Chondrocyte (in vitro differentiated cells): ENCODE results near the gene DDX25. TPM values are rescaled to one million over a fixed set of nuclear protein-coding genes. Genes with fewer than 3 reads are reported as not detected.
A peak's percentile ranks its signal among the peaks of the same experiment; 100 is the strongest.

ENCODE experiments used
- DNase-seq: peaks from one replicate; pipeline ENCODE4 v3.0.0; 2021; ENCODE audit warnings: mixed read lengths, low spot score
- H3K27ac Mint-ChIP-seq: one replicate; pipeline ENCODE4 v1.8.0; 2021; ENCODE audit warnings: mild to moderate bottlenecking, moderate library complexity, mixed read lengths; ENCODE audit not compliant: unreplicated experiment
- H3K27me3 Mint-ChIP-seq: 2 replicates; pipeline ENCODE4 v1.8.0; 2021; ENCODE audit warnings: low read depth, mixed read lengths
- H3K36me3 Mint-ChIP-seq: 2 replicates; pipeline ENCODE4 v1.8.0; 2021; ENCODE audit warnings: low read depth, mixed read lengths
- H3K4me1 Mint-ChIP-seq: 2 replicates; pipeline ENCODE4 v1.8.0; 2021; ENCODE audit warnings: low read depth, mild to moderate bottlenecking, mixed read lengths
- H3K4me3 Mint-ChIP-seq: one replicate; pipeline ENCODE4 v1.8.0; 2021; ENCODE audit warnings: mild to moderate bottlenecking, moderate library complexity, mixed read lengths; ENCODE audit not compliant: unreplicated experiment
- H3K9me3 Mint-ChIP-seq: 2 replicates; pipeline ENCODE4 v1.8.0; 2021; ENCODE audit warnings: low read depth, mixed read lengths
- CTCF ChIP-seq: fragments of 200-600 bp; sonication (generic); IDR thresholded peaks from 2 replicates; pipeline ENCODE4 v1.5.0; 2021; ENCODE audit warnings: antibody characterized with exemption, mild to moderate bottlenecking, moderate library complexity
- total RNA-seq: library from RNA; stranded (reverse); gene quantifications from 3 replicates; pipeline ENCODE4 v1.2.1, GENCODE V29; 2021

DDX25 gene
- total RNA-seq, 1 donor from 2014 or later, result not detected

GRCh38 chr11:125872138-125872491 is 32.2 kb upstream of the DDX25 start:
- no peaks in the 10 kb centered on the region for H3K36me3 Mint-ChIP-seq
- no peak overlapping the region for H3K27ac Mint-ChIP-seq
- no peaks in the 10 kb centered on the region for H3K9me3 Mint-ChIP-seq
- H3K27me3 Mint-ChIP-seq, result peaks cover 14% of the 10 kb centered on the region
- TF ChIP-seq CTCF, result no peak
- no peak overlapping the region for H3K4me3 Mint-ChIP-seq
- DNase-seq, result no peak
- peaks cover 5% of the 10 kb centered on the region for H3K4me1 Mint-ChIP-seq

- no peak for TF ChIP-seq CTCF
- H3K4me1 Mint-ChIP-seq, result peaks cover 5% of the 10 kb centered on the region
- peak overlapping the region; percentile 12 for H3K27ac Mint-ChIP-seq
- DNase-seq, result no peak
- peak overlapping the region; percentile 53 for H3K4me3 Mint-ChIP-seq
- no peaks in the 10 kb centered on the region for H3K36me3 Mint-ChIP-seq
- H3K9me3 Mint-ChIP-seq, result no peaks in the 10 kb centered on the region
- peaks cover 20% of the 10 kb centered on the region for H3K27me3 Mint-ChIP-seq
Observed at GRCh38 chr11:125873881-125874555, 30.3 kb upstream of the DDX25 start.

- H3K27ac Mint-ChIP-seq, result no peak overlapping the region
- peaks cover 5% of the 10 kb centered on the region for H3K4me1 Mint-ChIP-seq
- DNase-seq, result no peak
- H3K27me3 Mint-ChIP-seq, result peaks cover 13% of the 10 kb centered on the region
- no peaks in the 10 kb centered on the region for H3K9me3 Mint-ChIP-seq
- TF ChIP-seq CTCF, result peak; percentile 86
- H3K36me3 Mint-ChIP-seq, result no peaks in the 10 kb centered on the region
- H3K4me3 Mint-ChIP-seq, result peak overlapping the region; percentile 53
Observed at GRCh38 chr11:125874556-125875124, 29.7 kb upstream of the DDX25 start.

GRCh38 chr11:125881291-125881690 is 23.0 kb upstream of the DDX25 start:
- no peak overlapping the region for H3K4me3 Mint-ChIP-seq
- H3K4me1 Mint-ChIP-seq, result no peaks in the 10 kb centered on the region
- no peak for TF ChIP-seq CTCF
- peaks cover 3% of the 10 kb centered on the region for H3K36me3 Mint-ChIP-seq
- H3K27ac Mint-ChIP-seq, result no peak overlapping the region
- no peak for DNase-seq
- H3K27me3 Mint-ChIP-seq, result peaks cover 21% of the 10 kb centered on the region
- H3K9me3 Mint-ChIP-seq, result no peaks in the 10 kb centered on the region

GRCh38 chr11:125883375-125883774 is 20.9 kb upstream of the DDX25 start:
- TF ChIP-seq CTCF, result no peak
- H3K4me1 Mint-ChIP-seq, result peaks cover 10% of the 10 kb centered on the region
- H3K27me3 Mint-ChIP-seq, result peaks cover 17% of the 10 kb centered on the region
- H3K27ac Mint-ChIP-seq, result no peak overlapping the region
- no peak for DNase-seq
- no peaks in the 10 kb centered on the region for H3K9me3 Mint-ChIP-seq
- peaks cover 3% of the 10 kb centered on the region for H3K36me3 Mint-ChIP-seq
- H3K4me3 Mint-ChIP-seq, result no peak overlapping the region
